ENCODE measurements around the gene PADI3.

DNA sequence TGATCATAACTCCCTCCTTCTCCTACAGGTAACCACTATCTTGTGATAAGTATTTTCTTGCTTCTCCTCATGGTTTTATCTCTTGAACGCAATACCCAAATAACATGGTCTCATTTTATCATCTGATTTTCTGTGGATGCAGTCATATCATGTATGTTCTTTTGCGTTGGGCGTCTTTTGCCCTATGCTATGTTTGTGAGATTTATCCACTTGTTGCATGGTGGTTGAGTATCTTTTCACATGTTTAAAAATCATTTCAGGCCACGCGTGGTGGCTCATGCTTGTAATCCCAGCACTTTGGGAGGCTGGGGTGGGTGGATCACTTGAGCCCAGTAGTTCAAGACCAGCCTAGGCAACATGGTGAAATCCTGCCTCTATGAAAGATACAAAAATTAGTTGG lies 15.6 kb downstream of the PADI3 start:
- TF ChIP-seq, protein P1, sequence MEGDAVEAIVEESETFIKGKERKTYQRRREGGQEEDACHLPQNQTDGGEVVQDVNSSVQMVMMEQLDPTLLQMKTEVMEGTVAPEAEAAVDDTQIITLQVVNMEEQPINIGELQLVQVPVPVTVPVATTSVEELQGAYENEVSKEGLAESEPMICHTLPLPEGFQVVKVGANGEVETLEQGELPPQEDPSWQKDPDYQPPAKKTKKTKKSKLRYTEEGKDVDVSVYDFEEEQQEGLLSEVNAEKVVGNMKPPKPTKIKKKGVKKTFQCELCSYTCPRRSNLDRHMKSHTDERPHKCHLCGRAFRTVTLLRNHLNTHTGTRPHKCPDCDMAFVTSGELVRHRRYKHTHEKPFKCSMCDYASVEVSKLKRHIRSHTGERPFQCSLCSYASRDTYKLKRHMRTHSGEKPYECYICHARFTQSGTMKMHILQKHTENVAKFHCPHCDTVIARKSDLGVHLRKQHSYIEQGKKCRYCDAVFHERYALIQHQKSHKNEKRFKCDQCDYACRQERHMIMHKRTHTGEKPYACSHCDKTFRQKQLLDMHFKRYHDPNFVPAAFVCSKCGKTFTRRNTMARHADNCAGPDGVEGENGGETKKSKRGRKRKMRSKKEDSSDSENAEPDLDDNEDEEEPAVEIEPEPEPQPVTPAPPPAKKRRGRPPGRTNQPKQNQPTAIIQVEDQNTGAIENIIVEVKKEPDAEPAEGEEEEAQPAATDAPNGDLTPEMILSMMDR (IDR thresholded peaks at IDR 0.05; ENCODE audit: insufficient read depth, low read length) = no peak
- no peak for TF ChIP-seq GABPA (IDR thresholded peaks at IDR 0.05; ENCODE audit: low read depth)
- no peak for TF ChIP-seq POLR2AphosphoS5 (IDR thresholded peaks at IDR 0.05; ENCODE audit: low read depth)
- no peak for TF ChIP-seq SPI1 (IDR thresholded peaks at IDR 0.05; ENCODE audit: borderline replicate concordance, low read depth)
- TF ChIP-seq, protein P2, sequence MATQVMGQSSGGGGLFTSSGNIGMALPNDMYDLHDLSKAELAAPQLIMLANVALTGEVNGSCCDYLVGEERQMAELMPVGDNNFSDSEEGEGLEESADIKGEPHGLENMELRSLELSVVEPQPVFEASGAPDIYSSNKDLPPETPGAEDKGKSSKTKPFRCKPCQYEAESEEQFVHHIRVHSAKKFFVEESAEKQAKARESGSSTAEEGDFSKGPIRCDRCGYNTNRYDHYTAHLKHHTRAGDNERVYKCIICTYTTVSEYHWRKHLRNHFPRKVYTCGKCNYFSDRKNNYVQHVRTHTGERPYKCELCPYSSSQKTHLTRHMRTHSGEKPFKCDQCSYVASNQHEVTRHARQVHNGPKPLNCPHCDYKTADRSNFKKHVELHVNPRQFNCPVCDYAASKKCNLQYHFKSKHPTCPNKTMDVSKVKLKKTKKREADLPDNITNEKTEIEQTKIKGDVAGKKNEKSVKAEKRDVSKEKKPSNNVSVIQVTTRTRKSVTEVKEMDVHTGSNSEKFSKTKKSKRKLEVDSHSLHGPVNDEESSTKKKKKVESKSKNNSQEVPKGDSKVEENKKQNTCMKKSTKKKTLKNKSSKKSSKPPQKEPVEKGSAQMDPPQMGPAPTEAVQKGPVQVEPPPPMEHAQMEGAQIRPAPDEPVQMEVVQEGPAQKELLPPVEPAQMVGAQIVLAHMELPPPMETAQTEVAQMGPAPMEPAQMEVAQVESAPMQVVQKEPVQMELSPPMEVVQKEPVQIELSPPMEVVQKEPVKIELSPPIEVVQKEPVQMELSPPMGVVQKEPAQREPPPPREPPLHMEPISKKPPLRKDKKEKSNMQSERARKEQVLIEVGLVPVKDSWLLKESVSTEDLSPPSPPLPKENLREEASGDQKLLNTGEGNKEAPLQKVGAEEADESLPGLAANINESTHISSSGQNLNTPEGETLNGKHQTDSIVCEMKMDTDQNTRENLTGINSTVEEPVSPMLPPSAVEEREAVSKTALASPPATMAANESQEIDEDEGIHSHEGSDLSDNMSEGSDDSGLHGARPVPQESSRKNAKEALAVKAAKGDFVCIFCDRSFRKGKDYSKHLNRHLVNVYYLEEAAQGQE (IDR thresholded peaks at IDR 0.05; ENCODE audit: insufficient replicate concordance, low read depth) = no peak
